NCI-H2227 (cell line): Measurements from ENCODE around the gene ZNF358.
A peak's percentile ranks its signal among the peaks of the same experiment; 100 is the strongest.

Experiments
- DNase-seq: peaks from one replicate; lab custom pipeline; 2025; ENCODE audit not compliant: unreplicated experiment; lab: John Stamatoyannopoulos, UW

Gene ZNF358

GRCh38 chr19:7488736-7489353 lies 27.1 kb upstream of the ZNF358 start, which contains the start of gene PEX11G:
TSS of gene PEX11G (minus strand) at chr19:7489035. CDS start at chr19:7489010, 25 bp downstream.
- peak; percentile 95 for DNase-seq

GRCh38 chr19:7489609-7490044 lies 26.3 kb upstream of the ZNF358 start:
- DNase-seq: no peak

GRCh38 chr19:7492142-7492541 lies 23.8 kb upstream of the ZNF358 start:
- no peak for DNase-seq

GRCh38 chr19:7492558-7492957 lies 23.3 kb upstream of the ZNF358 start:
- no peak for DNase-seq

- DNase-seq: peak; percentile 12
Measured at GRCh38 chr19:7494416-7495098, 21.3 kb upstream of the ZNF358 start.

GRCh38 chr19:7497292-7497691 lies 18.6 kb upstream of the ZNF358 start:
- DNase-seq: peak; percentile 27

GRCh38 chr19:7500811-7501450 lies 15.0 kb upstream of the ZNF358 start:
- peak; percentile 94 for DNase-seq

GRCh38 chr19:7502552-7502951 lies 13.4 kb upstream of the ZNF358 start:
- DNase-seq: no peak

GRCh38 chr19:7504684-7505083 lies 11.2 kb upstream of the ZNF358 start:
- DNase-seq: no peak

- DNase-seq: no peak
Measured at GRCh38 chr19:7505288-7505681, 10.6 kb upstream of the ZNF358 start.

GRCh38 chr19:7505682-7506384 lies 10.1 kb upstream of the ZNF358 start:
- peak; percentile 51 for DNase-seq

- DNase-seq: peak; percentile 52
Measured at GRCh38 chr19:7506385-7507328, 9.2 kb upstream of the ZNF358 start.

- peak; percentile 40 for DNase-seq
Measured at GRCh38 chr19:7507884-7508283, 8.0 kb upstream of the ZNF358 start.

GRCh38 chr19:7509625-7510024 lies 6.3 kb upstream of the ZNF358 start:
- DNase-seq: no peak

GRCh38 chr19:7512400-7512851 lies 3.5 kb upstream of the ZNF358 start:
- DNase-seq: no peak

- no peak for DNase-seq
Measured at GRCh38 chr19:7513809-7514642, 1.9 kb upstream of the ZNF358 start.

GRCh38 chr19:7515110-7515644 lies 726 bp upstream of the ZNF358 start:
- DNase-seq: no peak

GRCh38 chr19:7516333-7516732 lies 430 bp downstream of the ZNF358 start:
- DNase-seq: no peak

GRCh38 chr19:7516878-7517277 lies 975 bp downstream of the ZNF358 start:
- DNase-seq: no peak
